ENCODE results near the gene ZNF735.
"Not testable (repeated sequence)": the region's sequence is repeated elsewhere in the genome, so short reads cannot be mapped to it uniquely, and the experiment has no call there.

The ZNF735 gene

GRCh38 chr7:64206903-64207302 is at the start of gene ZNF735:
Gene ZNF735, plus strand, starts transcription at chr7:64207203. Its CDS starts 0 bp downstream, at chr7:64207203.
- no peak for DNase-seq (ENCODE audit: low spot score)

GRCh38 chr7:64170974-64171373 is 36.0 kb upstream of the ZNF735 start:
- not testable (repeated sequence) for DNase-seq (ENCODE audit: low spot score)

GRCh38 chr7:64174328-64174727 is 32.7 kb upstream of the ZNF735 start:
- no peak for DNase-seq (ENCODE audit: low spot score)

GRCh38 chr7:64174941-64175340 is 32.1 kb upstream of the ZNF735 start:
- no peak for DNase-seq (ENCODE audit: low spot score)

- DNase-seq (ENCODE audit: low spot score), result no peak
Measured at GRCh38 chr7:64180989-64181388, 26.0 kb upstream of the ZNF735 start.

- no peak for DNase-seq (ENCODE audit: low spot score)
Measured at GRCh38 chr7:64181586-64181985, 25.4 kb upstream of the ZNF735 start.

- DNase-seq (ENCODE audit: low spot score), result no peak
Measured at GRCh38 chr7:64182036-64182790, 24.8 kb upstream of the ZNF735 start.

GRCh38 chr7:64183126-64183742 is 23.8 kb upstream of the ZNF735 start:
- DNase-seq (ENCODE audit: low spot score), result no peak

- DNase-seq (ENCODE audit: low spot score), result no peak
Measured at GRCh38 chr7:64183827-64184372, 23.1 kb upstream of the ZNF735 start.

GRCh38 chr7:64184376-64184775 is 22.6 kb upstream of the ZNF735 start:
- no peak for DNase-seq (ENCODE audit: low spot score)

- no peak for DNase-seq (ENCODE audit: low spot score)
Measured at GRCh38 chr7:64187408-64187807, 19.6 kb upstream of the ZNF735 start.

- DNase-seq (ENCODE audit: low spot score), result no peak
Measured at GRCh38 chr7:64192148-64192704, 14.8 kb upstream of the ZNF735 start.

- no peak for DNase-seq (ENCODE audit: low spot score)
Measured at GRCh38 chr7:64192775-64193174, 14.2 kb upstream of the ZNF735 start.

GRCh38 chr7:64219710-64220298 is 12.8 kb downstream of the ZNF735 start:
- not testable (repeated sequence) for DNase-seq (ENCODE audit: low spot score)

- DNase-seq (ENCODE audit: low spot score), result no peak
Measured at GRCh38 chr7:64223366-64223765, 16.4 kb downstream of the ZNF735 start.

- not testable (repeated sequence) for DNase-seq (ENCODE audit: low spot score)
Measured at GRCh38 chr7:64228174-64228573, 21.2 kb downstream of the ZNF735 start, which contains the start of gene ZNF679. Gene ZNF679, plus strand, starts transcription at chr7:64228474. Its CDS starts 20,644 bp downstream, at chr7:64249118.

- no peak for DNase-seq (ENCODE audit: low spot score)
Measured at GRCh38 chr7:64266341-64266919, 59.4 kb downstream of the ZNF735 start.
